Measurements from ENCODE around the gene VMO1. TPM values are rescaled to one million over a fixed set of nuclear protein-coding genes. Genes with fewer than 3 reads are reported as not detected.

Gene VMO1
- polyA plus RNA-seq, 1 donor from 2014 or later, result 1.6 TPM

- no peak for TF ChIP-seq EP300 (conservative IDR thresholded peaks at IDR 0.05; ENCODE audit: poor library complexity, severe bottlenecking)
- TF ChIP-seq EZH2 (IDR thresholded peaks at IDR 0.05; ENCODE audit: borderline replicate concordance, insufficient read depth, low read length, poor library complexity, severe bottlenecking), result no peak
- no peak for TF ChIP-seq CTCF (IDR thresholded peaks at IDR 0.05; ENCODE audit: poor library complexity, severe bottlenecking)
- TF ChIP-seq REST (IDR thresholded peaks at IDR 0.05; ENCODE audit: borderline replicate concordance), result no peak
- TF ChIP-seq MXI1 (conservative IDR thresholded peaks at IDR 0.05; ENCODE audit: poor library complexity, severe bottlenecking), result no peak
- TF ChIP-seq TAF1 (IDR thresholded peaks at IDR 0.05; ENCODE audit: low read depth), result no peak
- TF ChIP-seq SMC3 (conservative IDR thresholded peaks at IDR 0.05; ENCODE audit: poor library complexity), result no peak
- TF ChIP-seq RAD21 (conservative IDR thresholded peaks at IDR 0.05), result no peak
- TF ChIP-seq POLR2AphosphoS5 (IDR thresholded peaks at IDR 0.05), result no peak
- Histone ChIP-seq H3K36me3 (ENCODE audit: insufficient read depth, low read length) (no peaks in the 10 kb centered on the region), H3K9ac (ENCODE audit: low read length) (no peak overlapping the region), H3K9me3 (ENCODE audit: low read length) (no peaks in the 10 kb centered on the region), H3F3A (ENCODE audit: insufficient read depth, low read length, poor library complexity, severe bottlenecking) (no peaks in the 10 kb centered on the region), H3K9me2 (ENCODE audit: insufficient read depth, low read length) (no peaks in the 10 kb centered on the region), H4K20me1 (ENCODE audit: insufficient read depth) (no peaks in the 10 kb centered on the region), H3K4me2 (ENCODE audit: low read length) (no peak overlapping the region), H2AFZ (ENCODE audit: low read depth, low read length) (no peak overlapping the region), H3K4me3 (ENCODE audit: low read length) (no peak overlapping the region), H3K79me2 (replicated peaks; ENCODE audit: insufficient read depth, low read length) (no peaks in the 10 kb centered on the region), H3K27me3 (ENCODE audit: insufficient read depth, low read depth, low read length) (peaks cover 77% of the 10 kb centered on the region), H3K27ac (ENCODE audit: low read length) (no peak overlapping the region)
Observed at GRCh38 chr17:4740584-4740983, 45.6 kb downstream of the VMO1 start.

- H2AFZ ChIP-seq (ENCODE audit: low read depth, low read length), result no peak overlapping the region
- H3F3A ChIP-seq (ENCODE audit: insufficient read depth, low read length, poor library complexity, severe bottlenecking), result no peaks in the 10 kb centered on the region
- H3K79me2 ChIP-seq (replicated peaks; ENCODE audit: insufficient read depth, low read length), result no peaks in the 10 kb centered on the region
- TF ChIP-seq TAF1 (IDR thresholded peaks at IDR 0.05; ENCODE audit: low read depth) (no peak), POLR2AphosphoS5 (IDR thresholded peaks at IDR 0.05) (no peak), MXI1 (conservative IDR thresholded peaks at IDR 0.05; ENCODE audit: poor library complexity, severe bottlenecking) (no peak), REST (IDR thresholded peaks at IDR 0.05; ENCODE audit: borderline replicate concordance) (no peak), EZH2 (IDR thresholded peaks at IDR 0.05; ENCODE audit: borderline replicate concordance, insufficient read depth, low read length, poor library complexity, severe bottlenecking) (no peak), RAD21 (conservative IDR thresholded peaks at IDR 0.05) (no peak), SMC3 (conservative IDR thresholded peaks at IDR 0.05; ENCODE audit: poor library complexity) (no peak), CTCF (IDR thresholded peaks at IDR 0.05; ENCODE audit: poor library complexity, severe bottlenecking) (no peak), EP300 (conservative IDR thresholded peaks at IDR 0.05; ENCODE audit: poor library complexity, severe bottlenecking) (no peak)
- no peak overlapping the region for H3K27ac ChIP-seq (ENCODE audit: low read length)
- no peaks in the 10 kb centered on the region for H3K9me2 ChIP-seq (ENCODE audit: insufficient read depth, low read length)
- H3K4me3 ChIP-seq (ENCODE audit: low read length), result no peak overlapping the region
- H3K27me3 ChIP-seq (ENCODE audit: insufficient read depth, low read depth, low read length), result peaks cover 71% of the 10 kb centered on the region
- no peaks in the 10 kb centered on the region for H3K9me3 ChIP-seq (ENCODE audit: low read length)
- no peak overlapping the region for H3K9ac ChIP-seq (ENCODE audit: low read length)
- H4K20me1 ChIP-seq (ENCODE audit: insufficient read depth), result no peaks in the 10 kb centered on the region
- H3K36me3 ChIP-seq (ENCODE audit: insufficient read depth, low read length), result no peaks in the 10 kb centered on the region
- no peak overlapping the region for H3K4me2 ChIP-seq (ENCODE audit: low read length)
Observed at GRCh38 chr17:4740025-4740351, 46.2 kb downstream of the VMO1 start.
